Left renal cortex interstitium (tissue), 4 donors: ENCODE data around the gene BORCS8. TPM values are rescaled to one million over a fixed set of nuclear protein-coding genes. Genes with fewer than 3 reads are reported as not detected.
A peak's percentile ranks its signal among the peaks of the same experiment; 100 is the strongest.

ENCODE experiments used
- DNase-seq, 4 donors: peaks; one replicate each; pipeline ENCODE4 v3.0.0-alpha.2; 2013; ENCODE audit warnings: low read depth in 4 of 4, low spot score in 2 of 4, missing footprints in 1 of 4
- polyA plus RNA-seq, 4 donors: library from polyadenylated mRNA; unstranded; fragments of 120-200 nt; gene quantifications; one replicate each; pipeline ENCODE4 v1.2.1, GENCODE V29; 2013; ENCODE audit not compliant: insufficient read length in 4 of 4

The BORCS8 gene
- polyA plus RNA-seq, 4 donors = 13.5 to 24.3 (median 21.1) TPM

DNA sequence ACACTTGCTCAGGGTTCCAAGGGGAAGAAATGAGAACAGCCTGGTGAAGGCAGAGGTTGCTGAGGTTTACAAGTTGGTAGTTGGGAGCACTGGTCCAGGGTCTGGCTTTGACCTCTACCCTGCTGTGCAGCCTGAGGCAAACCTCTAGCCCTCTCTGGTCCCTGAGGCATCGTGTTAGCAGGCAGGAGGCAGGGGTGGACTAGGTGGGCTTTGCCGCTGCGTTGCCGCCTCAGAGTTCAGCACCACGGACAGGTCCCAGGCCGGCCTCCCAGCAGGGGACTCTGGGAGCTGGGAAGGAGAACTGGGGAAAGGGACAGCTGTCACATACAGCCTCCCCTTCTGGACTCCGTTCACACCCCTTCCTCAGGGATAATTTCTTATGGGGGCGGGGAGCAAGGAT is 22.9 kb upstream of the BORCS8 start:
- DNase-seq = peak in 2 of 4 donors; percentile 44 to 59

DNA sequence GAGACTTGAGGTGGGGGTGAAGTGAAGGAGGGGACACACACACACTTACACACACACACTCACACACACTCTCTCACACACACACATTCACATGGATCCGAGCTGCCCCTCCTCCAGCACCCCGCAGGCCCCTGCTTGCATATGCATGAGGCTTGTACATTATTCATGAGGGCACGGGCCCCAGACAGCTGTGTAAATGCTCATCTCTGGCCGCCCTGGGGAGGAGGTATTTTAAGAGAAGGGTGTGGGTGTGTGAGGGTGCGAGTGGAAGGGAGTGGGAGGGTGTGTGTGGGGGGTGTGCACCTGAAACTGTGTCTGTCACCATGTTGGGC is 22.2 kb upstream of the BORCS8 start:
- no peak for DNase-seq

DNA sequence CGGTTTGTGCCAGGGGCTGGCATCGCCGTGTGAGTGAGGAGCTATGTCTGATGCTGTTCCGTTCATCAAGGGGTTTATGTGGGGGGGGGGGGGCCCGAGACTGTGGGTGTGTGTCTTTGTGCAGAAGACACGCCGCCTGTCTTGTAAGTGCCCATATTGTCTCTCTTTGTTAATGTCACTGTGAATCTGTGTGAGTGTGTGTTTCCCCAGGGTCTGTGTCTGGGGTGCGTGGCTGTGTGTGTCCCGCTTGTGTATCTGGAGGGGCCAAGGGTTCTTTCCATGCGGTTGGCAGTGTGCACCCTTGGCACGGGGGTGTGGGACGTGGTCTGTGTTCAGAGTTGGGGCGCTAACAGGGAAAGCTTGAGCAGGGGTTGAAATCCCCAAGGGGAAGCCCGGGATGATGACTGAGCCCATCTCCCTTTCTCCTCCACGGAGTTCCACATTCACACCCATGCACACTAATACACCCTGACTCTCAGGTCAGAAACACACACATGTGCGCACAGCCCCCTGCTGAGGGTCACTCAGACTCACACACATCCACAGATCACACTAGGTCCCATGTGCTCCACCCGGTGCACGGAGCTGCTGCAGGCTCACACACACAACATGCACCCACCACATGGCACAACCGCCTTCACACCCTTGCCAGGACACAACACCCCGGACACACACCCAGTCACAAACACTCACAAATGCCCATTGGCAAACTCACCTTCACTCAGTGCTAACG is 21.6 kb upstream of the BORCS8 start:
- DNase-seq = no peak

DNA sequence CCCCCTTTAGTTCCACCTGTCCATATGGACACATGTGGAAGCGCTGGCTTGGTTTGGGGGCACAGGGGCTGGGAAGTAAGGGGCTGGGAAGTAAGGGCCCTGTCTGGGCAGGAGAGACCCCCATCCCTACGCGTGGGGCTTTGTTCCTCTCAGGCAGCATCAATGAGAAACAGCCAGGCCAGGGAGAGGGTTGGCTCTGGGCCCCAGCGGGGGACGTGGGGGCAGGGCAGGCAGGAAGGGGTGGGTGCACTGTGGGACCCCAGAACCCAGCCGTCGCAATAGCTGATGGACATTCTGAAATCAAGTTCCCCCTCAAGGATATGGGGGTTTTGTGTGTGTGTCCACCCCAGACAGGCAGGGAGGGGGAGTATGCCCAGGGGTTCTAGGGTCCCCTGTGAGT is 21.0 kb upstream of the BORCS8 start:
- DNase-seq = no peak

DNA sequence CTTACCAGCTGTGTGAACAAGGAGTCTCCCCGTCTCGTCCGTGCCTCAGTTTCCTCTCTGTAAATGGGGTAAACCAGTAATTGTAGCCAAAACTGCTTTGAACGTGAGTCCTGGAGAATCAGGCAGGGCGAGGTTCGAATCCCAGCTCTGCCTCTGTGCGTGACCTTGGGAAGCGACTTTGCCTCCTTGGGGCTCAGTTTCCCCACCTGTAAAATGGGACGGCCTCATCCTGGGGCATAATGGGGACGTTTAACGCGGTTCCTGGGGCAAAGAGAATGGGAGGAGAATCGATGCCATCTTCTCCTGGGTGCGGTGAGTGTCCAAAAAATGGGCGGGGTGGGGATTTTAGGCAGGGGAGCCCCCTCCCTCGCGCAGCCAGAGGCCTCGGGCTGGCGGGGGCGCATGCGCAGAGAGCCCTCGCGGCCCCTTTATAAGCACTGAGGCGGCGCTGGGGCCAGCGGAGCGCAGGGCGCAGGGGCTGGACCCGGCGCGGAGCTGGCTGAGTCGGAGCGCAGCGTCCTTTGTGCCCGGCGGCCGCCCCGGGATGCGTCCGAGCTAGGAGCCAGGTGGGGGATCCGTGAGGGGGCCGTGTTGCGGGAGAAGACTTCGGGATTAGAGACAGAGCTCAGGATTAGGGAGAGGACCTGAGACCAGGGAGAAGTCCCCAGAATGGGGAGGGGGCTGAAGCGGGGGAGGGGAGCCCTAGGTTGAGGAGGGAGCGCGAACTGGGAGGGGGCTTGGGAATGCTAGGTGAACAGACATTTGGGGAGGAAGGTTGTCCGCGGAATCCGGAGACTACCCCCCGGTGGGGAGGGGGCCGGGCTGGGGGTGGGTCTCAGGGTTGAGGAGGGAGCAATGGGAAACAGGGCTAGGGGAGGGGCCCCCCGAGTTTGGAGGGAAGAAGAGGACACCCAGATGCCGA is 19.8 kb upstream of the BORCS8 start, which contains the start of gene NCAN:
Gene NCAN, plus strand, starts transcription at position 460 of the 922 bp plus-strand sequence. CDS start 4,996 bp downstream, outside the sequence.
- no peak for DNase-seq

DNA sequence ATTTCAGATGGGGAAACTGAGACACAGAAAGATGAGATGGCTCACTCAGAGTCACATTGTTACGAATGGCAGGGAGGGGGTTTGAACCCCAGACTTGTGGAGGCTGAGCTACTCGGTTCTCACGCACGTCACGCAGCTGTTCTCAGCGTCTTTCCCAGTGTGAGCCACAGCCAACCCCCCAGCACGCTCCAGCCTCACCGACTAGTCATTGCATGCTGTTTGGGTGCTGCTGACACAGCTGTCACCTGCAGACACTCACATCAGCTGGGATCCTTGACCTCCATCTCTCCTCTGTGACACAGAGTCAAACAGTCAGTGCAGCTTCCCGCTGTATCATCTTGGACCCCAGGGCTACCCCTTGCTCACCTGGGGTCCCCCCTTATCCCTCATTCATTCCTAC is 17.4 kb upstream of the BORCS8 start:
- no peak for DNase-seq

DNA sequence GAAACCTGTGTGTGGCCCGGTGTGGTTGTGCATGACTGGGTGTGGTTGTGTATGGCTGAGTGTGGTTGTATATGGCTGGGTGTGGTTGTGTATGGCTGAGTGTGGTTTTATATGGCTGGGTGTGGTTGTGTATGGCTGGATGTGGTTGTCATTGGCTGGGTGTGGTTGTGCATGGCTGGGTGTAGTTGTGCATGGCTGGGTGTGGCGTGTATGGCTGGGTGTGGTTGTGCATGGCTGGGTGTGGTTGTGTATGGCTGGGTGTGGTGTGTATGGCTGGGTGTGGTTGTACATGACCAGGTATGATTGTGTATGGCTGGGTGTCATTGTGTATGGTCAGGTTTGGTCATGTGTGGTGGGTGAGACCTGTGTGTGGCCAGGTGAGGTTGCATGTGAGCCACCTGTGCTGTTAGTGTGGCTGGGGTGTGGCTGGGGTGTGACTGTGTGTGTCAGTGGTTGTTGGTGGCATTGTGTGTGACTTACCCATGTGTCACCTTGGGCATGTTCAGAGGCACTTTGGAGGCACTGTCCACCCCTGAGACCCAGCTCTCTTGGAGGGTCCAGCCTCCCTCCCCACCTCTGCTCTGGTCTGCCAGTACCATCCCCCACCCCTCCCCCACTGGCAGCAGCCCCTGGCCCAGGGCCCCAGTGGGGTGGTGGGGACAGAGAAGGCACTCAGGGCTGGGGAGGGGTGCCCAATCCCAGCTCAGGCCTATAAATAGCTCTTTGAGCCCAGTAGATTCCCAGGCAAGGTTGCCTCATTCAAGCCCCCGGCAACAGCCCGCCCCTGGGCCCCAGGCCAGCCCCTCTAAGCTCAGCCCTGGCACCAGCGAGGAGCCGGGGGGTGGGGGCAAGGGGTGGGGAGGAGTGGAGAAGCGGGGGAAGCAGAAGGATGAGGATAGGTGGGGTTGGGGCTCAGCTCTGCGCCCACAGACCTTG is 16.0 kb upstream of the BORCS8 start:
- no peak for DNase-seq

DNA sequence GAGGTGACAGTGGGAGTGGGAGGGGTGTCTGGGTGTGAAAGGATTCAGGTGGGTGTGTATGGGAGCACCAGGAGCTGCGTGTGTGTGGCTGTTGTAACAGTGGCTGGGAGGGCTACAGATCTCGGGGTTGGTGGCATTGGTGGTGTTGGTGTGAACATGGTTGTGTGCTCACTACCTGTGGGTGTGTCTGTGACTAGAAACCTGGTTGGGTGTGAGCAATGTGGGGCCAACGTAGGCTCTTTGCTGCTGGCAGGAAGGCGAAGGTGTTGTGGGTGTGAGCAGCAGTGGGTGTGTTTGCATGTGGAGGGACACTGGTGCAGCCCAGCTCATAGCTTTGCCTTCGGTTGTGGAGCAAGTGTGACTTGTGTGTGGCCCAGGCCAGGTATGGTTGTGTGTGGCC is 15.0 kb upstream of the BORCS8 start:
- DNase-seq = no peak

DNA sequence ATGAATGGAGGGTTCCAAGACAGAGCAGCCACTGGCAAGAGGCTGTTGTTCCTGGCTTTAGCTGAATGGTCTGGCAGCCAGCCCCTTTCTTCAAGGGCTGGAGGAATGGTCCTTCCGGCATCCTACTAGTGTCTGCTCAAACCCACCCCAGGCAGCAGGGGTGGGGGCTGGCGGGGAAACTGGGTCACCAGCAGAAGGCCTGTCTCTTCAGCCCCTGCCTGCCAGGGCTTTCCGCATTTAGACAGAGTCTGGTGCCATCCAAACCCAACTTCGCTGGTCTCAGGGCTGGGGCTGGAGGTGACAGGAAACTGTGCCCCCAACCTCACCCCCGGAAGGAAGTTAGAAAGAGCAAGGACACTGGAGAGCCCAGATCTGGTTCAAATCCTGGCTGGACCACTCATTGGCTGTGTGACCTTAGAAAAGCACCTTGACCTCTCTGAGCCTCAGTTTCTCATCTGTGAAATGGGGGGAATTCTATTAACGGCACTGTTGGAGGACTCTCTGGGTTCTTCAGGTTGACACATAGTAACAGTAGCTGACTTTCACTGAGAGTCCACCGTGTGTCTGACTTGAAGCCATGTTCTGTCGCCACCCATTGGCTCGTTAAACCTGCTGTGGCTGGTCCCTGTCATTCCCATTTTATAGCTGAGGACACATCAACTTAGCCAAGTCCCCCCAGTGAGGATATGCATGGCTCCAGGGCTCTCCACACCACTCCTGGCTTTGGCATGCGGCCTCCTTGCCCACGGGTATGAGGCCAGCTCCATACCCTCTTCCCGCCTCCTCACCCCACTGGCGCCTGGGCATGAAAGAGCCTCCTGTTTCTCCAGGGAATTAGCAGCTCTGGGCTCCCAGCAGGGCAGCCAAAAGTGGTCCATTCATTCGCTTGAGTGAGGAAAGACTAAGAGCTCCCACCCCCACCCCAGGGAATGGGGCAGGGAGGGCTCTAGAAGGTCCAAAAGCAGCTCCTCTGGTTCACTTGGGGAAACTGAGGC is 13.8 kb upstream of the BORCS8 start:
- DNase-seq = no peak

DNA sequence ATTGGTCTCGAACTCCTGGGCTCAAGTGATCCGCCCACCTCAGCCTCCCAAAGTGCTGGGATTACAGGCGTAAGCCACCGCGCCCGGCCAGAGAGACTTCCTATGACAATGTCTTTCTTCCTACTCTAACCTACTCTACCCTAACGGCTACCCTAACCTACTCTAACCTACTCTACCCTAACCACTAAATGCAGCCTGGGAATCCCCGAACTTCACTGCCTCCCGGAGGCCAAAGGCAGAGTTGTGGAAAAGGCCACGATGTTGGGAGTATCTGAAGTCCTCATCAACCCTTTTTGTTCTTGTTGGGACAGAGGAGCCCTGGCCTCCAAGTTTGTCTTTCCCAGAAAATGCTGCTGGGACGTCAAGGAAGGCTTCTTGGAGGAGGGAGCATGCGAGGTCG is 12.2 kb upstream of the BORCS8 start:
- no peak for DNase-seq

DNA sequence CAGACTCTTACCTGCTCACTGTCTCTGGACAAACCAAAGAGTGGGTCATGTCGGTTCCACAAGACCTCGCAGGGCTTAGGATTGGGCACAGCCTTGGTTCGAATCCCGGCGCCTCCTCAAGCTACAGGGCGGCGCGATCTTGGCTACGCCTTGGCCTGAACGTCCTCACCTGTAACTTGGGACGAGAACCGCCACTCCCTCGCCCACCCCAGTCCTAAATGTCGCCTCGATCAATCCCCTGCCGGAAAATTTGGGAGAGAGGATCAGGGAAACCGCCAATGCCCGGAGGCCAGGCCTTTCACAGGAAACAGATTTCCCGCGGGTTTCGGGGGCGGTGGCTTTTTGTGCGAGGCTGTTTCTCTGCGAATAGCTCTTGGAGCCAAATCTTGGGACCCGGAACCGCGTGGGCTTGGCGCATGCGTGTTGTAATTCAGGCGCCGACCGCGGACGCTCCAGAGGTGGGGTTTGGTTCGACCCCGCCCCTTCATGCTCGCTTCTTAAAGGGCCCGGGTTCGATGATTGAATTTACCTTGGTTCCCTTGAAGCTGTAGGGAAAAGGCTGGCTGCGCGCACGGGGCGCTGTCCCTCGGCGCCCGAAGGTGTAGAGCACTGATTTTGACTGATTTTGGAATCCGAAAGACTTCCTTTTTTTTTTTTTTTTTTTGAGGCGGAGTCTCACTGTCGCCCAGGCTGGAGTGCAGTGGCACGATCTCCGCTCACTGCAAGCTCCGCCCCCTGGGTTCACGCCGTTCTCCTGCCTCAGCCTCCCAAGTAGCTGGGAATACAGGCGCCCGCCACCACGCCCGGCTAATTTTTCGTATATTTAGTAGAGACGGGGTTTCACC is 11.3 kb upstream of the BORCS8 start, which contains the start of gene NR2C2AP:
Gene NR2C2AP, minus strand, starts transcription at position 403 of the 845 bp plus-strand sequence. Its CDS starts 354 bp downstream, at position 49.
- peak in 3 of 4 donors; percentile 66 to 83 (median 72) for DNase-seq

DNA sequence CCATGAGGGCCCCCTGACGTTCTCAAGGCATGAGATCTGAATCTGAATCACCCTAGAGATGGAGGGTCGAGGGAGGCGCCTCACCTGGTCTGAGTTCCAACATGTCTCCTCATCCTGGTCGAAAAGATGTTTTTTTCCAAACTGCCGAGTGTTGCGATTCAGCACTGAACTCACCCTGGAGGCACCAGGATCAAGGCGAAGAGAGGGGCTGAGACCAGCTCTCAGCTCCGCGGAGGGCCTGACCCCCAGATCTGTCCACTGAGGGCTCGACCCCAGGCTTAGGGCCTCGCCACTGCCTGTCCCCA is 10.7 kb upstream of the BORCS8 start:
- DNase-seq = no peak

DNA sequence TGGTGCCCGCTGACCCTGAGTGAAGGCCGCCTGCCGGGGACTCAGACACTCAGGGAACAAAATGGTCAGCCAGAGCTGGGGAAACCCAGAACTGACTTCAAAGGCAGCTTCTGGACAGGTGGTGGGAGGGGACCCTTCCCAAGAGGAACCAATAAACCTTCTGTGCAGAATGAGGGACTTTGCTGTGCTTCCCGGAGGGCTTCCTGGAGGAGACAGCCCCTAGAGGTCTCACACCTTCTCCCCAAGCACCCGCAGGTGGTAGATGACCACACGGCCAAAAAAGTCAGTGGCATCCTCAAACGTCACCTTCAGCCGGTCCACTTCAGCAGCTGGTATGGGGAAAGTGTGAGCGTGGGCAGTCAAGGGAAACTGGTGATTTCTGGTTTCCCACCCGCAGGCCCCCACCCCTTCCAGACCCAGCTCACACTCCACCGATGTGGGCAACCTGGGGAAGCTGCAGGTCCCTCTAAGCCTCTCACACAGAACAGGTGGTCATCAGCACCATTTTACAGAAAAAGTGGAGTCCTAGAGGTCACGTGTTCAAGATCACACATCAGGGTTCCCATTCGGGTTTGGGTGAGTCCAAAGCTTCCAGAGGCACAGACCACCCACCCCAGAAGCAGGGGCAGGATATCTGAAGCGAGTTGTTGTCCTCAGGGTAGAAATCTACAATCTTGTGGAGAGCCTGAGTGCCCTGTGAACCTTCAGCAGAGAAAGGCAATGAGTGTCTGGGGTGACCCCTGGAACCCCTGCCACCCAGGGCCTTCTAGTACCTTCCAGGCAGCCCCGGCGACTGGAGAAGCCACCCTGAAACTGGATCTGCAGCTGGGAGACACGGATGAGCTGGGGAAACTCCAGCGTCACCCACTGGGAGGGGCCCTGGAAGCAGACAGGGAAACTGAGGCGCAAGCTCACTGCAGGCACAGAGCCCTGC is 10.0 kb upstream of the BORCS8 start:
- DNase-seq = no peak

DNA sequence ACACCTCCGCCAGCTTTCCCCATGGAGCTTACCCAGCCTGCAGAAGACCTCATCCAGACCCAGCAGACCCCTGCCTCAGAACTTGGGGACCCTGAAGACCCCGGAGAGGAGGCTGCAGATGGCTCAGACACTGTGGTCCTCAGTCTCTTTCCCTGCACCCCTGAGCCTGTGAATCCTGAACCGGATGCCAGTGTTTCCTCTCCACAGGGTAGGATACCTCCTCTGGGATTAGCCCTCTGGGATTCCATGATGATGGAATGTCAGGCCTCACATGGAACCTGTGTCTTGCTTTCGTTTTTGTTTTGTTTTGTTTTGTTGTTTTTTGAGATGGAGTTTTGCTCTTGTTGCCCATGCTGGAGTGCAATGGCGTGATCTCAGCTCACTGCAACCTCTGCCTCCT is 2.0 kb upstream of the BORCS8 start:
- DNase-seq = no peak

DNA sequence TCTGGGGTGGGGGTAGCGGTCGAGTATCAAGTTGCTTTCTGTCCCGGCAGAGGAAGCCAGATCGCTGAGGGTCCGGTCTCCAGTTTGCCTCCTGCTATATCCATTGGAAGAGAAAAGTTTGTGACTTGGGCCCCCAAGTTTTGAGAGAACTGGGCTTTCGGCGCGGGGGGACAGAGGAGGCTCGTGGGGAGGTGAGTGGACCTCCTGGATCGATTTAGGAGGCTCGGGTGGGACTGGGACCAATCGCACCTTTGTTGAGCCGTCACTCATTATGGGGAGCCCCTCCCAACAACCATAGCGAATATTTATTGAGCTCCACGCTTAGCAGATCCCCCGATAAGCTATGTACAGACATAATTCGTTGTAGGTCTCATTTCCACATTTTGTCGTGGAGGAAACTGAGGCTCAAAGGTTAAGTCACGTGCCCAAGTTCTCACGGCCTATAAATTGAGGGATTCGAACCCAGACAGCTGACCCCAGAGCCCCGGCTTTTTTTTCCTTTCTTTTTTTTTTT is 1.0 kb upstream of the BORCS8 start:
- no peak for DNase-seq

DNA sequence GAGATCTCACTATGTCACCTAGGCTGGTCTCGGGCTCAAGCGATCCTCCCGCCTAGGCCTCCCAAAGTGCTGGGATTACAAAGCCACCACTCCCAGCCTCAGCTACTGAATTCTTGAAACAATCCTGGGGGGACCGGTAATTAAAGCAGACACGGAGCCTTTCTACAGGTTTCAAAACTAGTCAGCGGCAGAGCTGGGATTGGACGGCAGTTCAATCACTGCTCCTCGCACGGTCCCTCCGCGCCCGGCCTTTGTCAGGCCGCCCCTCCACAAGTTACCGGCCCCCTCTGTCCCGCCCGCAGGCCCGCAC is 229 bp downstream of the BORCS8 start:
- DNase-seq = no peak

DNA sequence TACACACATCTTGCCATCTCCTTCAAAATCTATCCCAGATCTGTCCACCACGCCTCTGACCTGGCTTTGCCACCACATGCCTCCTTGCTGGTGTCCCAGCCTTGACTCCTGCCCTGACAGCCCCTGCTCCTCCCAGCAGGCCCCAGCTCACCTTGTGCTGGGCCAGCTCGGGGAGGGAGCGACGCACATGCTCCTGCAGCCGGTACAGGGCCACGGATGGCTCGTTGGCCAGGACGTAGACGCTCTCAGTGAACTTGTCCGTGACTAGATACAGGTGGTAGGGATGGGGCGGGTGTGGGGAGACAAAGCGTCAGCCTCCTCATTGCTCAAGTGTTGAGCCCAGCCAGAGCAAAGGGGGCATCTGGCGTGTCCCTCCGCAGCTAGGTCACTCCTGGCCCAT is 5.2 kb downstream of the BORCS8 start:
- no peak for DNase-seq
